ENCODE results near the gene RBP7.
"Not testable (repeated sequence)": the region's sequence is repeated elsewhere in the genome, so short reads cannot be mapped to it uniquely, and the experiment has no call there.

RBP7 gene

DNA sequence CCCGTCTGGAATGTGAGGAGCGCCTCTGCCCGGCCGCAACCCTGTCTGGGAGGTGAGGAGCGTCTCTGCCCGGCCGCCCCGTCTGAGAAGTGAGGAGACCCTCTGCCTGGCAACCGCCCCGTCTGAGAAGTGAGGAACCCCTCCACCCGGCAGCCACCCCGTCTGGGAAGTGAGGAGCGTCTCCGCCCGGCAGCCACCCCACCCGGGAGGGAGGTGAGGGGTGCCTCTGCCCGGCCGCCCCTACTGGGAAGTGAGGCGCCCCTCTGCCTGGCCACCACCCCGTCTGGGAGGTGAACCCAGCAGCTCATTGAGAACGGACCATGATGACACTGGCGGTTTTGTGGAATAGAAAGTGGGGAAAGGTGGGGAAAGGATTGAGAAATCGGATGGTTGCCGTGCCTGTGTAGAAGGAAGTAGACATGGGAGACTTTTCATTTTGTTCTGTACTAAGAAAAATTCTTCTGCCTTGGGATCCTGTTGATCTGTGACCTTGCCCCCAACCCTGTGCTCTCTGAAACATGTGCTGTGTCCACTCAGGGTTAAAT lies 32.0 kb downstream of the RBP7 start:
- not testable (repeated sequence) for DNase-seq (ENCODE audit: low read depth, low spot score)

DNA sequence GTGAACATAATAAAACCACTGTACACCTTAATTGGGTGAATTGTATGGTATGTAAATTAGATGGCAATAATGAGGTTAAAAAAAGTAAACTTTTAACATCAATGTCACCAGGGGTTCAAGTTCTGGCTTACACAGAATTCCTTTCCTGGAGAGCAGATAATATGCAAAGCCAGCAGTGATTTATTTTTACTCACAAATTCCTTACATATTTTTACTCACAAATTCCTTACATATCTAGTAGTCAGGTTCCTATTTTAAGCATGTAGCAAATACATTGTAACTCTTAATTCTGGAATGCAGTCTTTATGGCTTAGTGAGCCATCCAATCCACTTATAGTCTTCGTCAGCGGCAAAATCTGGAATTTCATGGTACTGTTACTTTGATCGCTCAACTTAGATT lies 34.4 kb downstream of the RBP7 start:
- DNase-seq (ENCODE audit: low read depth, low spot score) = no peak

GRCh38 chr1:10032590-10033358 lies 35.7 kb downstream of the RBP7 start, which contains the start of gene UBE4B:
Gene UBE4B (plus strand): TSS chr1:10032958. CDS start chr1:10033671, 713 bp downstream.
- DNase-seq (ENCODE audit: low read depth, low spot score) = peak; percentile 94

DNA sequence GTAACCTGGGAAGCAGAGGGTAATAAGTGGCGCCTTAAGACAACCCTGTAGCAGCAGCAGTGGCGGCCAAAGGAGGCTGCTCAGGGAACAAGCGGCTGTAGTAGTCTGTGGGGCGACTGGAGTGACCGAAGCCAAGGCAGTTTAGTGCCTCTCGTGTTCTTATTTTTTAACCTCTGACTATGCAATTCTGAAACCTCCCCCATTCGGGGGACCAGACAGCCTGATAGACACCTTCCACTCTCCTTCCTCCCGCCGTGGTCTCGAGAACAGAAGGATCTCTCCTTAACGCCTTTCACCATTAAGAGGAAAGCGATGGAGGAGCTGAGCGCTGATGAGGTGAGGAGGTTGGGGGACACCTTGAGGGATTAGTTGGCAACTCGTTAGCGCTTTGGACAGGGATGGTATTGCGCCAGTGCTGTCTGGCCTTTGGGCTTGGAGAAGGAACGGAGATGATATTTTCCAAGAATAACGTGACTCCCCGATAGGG lies 36.4 kb downstream of the RBP7 start:
- no peak for DNase-seq (ENCODE audit: low read depth, low spot score)

GRCh38 chr1:10042746-10043145 lies 45.7 kb downstream of the RBP7 start:
- no peak for DNase-seq (ENCODE audit: low read depth, low spot score)

DNA sequence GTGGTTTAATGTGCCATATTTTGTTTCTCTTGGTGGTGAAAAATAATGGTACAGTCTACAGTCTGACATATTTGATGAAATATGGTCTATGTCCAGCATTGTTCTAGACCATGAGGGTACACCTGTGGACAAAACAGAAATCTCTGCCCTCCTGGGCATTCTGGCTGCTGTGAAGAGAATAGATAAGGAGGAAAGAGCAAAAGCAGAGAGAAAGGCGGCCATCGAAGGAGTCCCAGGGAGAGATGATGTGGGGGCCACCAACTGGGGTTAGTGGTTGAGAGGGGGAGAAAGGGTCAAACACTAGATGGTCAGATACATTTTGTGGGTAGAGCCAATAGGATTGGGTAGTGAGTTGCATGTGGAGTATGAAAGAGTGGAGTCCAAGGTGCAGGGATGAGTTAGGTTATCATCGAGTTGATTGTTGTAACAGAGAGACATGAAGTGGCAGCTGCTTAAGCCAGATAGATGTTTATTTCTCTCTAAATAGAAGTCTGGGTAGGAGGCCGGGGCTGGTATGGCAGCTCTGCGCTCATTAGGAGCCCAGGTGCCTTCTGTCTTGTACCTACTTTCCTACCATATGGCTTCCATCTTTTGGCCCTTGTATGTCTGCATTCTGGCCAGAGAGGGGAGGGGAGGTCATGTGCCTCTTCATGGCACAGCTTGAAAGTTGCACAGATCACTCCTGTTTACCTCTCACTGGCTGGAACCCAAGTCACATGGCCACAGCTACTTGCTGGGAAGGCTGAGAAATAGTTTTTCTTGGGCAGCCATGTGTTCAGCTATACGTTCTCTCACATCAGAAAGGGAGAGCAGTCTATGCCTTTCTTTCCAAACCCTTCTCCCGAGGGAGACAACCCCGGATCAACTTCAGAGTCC lies 48.7 kb downstream of the RBP7 start:
- DNase-seq (ENCODE audit: low read depth, low spot score) = no peak

GRCh38 chr1:10046356-10047085 lies 49.5 kb downstream of the RBP7 start:
- no peak for DNase-seq (ENCODE audit: low read depth, low spot score)

DNA sequence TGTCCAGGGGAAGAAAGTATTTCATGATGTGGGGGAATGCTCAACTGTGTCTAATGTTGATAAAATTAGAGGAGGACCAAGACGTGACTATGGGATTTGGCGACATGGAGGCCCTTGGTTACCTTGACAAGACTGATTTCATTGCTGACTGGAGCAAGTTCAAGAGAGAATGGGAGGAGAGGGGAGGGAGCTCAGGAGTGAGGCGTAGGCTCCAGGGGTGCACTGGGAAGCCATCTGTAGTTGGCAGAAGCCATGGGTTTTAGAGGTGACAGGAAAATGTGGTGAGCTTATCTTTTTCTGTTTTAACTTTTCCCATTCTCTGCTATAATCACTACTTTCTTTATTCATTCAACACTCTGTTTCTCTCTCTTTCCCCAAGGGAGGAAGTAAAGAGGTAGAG lies 51.6 kb downstream of the RBP7 start:
- no peak for DNase-seq (ENCODE audit: low read depth, low spot score)

- no peak for DNase-seq (ENCODE audit: low read depth, low spot score)
These were observed 53.6 kb downstream of the RBP7 start for GRCh38 chr1:10050611-10051010.

DNA sequence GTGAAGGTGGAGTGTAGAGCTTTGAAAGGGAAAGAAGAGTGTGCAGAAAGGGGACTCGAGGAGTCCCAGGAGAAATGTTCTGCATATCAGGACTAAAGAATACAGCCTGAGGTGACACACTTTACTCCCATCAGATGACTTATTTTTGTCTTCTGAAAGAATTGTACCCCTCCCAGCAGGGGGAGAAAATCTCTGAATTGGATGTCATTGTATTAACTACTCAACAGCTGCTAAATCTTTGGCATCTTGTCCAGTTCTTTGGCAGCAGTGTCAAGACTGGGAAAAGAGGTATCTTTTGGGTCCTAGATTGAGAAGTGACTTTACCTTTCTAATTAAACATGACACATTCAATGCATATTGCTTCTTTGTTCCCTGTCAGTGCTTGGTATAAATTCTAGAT lies 54.6 kb downstream of the RBP7 start:
- DNase-seq (ENCODE audit: low read depth, low spot score) = no peak

DNA sequence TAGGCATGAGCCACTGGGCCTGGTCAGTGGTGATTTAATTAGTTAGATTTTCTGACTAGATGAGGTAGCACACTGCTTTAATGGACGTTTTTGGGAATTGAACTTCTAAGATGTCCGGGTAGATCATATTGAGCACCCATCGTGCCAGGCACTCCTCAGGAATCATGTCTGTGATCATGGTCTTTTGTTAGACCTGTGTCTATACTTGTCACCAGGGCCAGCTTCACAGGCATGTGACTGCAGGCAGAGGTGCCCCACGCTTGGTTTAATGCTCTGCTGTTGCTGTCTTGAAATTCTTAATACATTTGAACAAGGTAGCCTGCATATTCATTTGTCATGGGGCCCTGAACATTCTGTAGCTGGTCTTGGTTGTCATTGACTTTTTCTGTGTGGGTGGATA lies 55.3 kb downstream of the RBP7 start:
- no peak for DNase-seq (ENCODE audit: low read depth, low spot score)

GRCh38 chr1:10054465-10054864 lies 57.4 kb downstream of the RBP7 start:
- DNase-seq (ENCODE audit: low read depth, low spot score) = no peak

DNA sequence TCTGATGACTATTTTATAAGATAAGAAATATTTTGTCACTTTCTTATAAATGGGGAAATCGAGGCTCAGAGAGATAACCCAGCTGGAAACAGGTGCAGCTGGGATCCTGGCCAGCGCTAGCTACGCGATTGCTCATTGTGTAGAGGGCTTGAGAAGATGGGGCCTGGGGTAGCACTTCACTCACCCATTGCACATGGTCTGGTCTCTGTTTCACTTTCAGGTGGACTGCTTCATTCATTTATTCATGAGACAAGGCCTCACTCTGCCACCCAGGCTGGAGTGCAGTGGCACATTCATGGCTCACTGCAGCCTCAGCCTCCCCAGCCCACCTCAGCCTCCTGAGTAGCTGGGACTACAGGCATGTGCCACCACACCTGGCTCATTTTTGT lies 59.6 kb downstream of the RBP7 start:
- DNase-seq (ENCODE audit: low read depth, low spot score) = no peak

DNA sequence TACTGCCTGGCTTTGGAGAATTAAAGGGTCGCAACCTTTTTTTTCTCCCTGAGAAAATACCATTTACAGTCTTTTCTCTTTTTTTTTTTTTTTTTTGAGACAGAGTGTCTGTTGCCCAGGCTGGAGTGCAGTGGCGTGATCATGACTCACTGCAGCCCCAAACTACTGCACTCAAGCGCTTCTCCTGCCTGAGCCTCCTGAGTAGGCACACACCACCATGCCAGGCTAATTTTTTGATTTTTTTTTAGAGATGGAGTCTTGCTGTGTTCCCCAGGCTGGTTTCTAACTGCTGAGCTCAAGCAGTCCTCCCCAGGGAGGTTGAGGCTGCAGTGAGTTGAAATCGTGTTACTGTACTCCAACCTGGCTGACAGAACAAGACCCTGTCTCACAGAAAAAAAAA lies 60.3 kb downstream of the RBP7 start:
- no peak for DNase-seq (ENCODE audit: low read depth, low spot score)

- DNase-seq (ENCODE audit: low read depth, low spot score) = no peak
These were observed 60.8 kb downstream of the RBP7 start for GRCh38 chr1:10057796-10058195.

DNA sequence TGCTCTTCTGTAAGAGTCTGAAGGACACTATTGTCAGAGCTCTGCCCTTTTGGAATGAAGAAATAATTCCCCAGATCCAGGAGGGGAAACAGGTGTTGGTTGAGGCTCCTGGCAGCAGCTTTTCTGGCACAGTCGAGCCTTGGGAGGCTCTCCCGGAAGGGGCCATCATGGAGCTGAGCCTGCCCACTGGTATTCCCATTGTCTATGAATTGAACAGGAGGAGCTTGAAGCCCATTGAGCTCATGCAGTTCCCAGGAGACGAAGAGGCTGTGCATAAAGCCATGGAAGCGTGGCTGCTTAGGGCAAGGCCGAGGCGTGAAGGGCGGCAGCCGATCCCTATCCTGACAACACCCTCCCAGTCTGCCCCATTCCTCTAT lies 62.3 kb downstream of the RBP7 start:
- DNase-seq (ENCODE audit: low read depth, low spot score) = no peak

GRCh38 chr1:10060311-10061100 lies 63.5 kb downstream of the RBP7 start:
- DNase-seq (ENCODE audit: low read depth, low spot score) = no peak

GRCh38 chr1:10061276-10061675 lies 64.2 kb downstream of the RBP7 start:
- no peak for DNase-seq (ENCODE audit: low read depth, low spot score)

DNA sequence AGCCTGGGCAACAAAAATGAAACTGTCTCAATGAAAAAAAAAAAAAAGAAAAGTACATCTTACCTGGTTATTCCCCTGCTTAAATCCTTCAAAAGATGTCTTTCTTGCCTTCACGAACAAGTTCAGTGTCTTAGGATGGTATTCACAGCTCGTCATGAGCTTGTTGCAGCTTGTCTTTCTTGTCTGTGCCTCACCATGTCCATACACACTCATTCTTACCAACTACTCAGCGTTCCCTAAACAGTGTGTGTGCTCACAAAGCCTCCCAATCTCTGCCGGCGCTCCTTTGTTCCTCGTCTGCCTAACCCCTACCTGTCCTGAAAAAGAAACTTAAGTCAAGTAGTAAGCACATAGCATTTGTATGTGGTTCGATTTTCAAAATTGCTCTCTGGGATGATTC lies 66.8 kb downstream of the RBP7 start:
- DNase-seq (ENCODE audit: low read depth, low spot score) = no peak

GRCh38 chr1:10064416-10065343 lies 67.7 kb downstream of the RBP7 start:
- DNase-seq (ENCODE audit: low read depth, low spot score) = no peak
